Breast epithelium (tissue), 3 donors: ENCODE results near the gene PSAP.

ENCODE experiments used
- CTCF ChIP-seq, 3 donors: fragments of 450-650 bp; IDR thresholded peaks; one replicate each; pipeline ENCODE4 v1.5.1; 2016 to 2017; ENCODE audit warnings: antibody characterized with exemption in 3 of 3, mild to moderate bottlenecking in 3 of 3, moderate library complexity in 3 of 3
- POLR2A ChIP-seq: fragments of 450-650 bp; IDR thresholded peaks from one replicate; pipeline ENCODE4 v1.6.1; 2016; ENCODE audit warnings: antibody characterized with exemption, mild to moderate bottlenecking, moderate library complexity
- POLR2AphosphoS5 ChIP-seq, 3 donors: sonication (generic); formaldehyde crosslinking; IDR thresholded peaks; one replicate each; pipeline ENCODE4 v1.6.1; 2017; ENCODE audit warnings: antibody characterized with exemption in 3 of 3

DNA sequence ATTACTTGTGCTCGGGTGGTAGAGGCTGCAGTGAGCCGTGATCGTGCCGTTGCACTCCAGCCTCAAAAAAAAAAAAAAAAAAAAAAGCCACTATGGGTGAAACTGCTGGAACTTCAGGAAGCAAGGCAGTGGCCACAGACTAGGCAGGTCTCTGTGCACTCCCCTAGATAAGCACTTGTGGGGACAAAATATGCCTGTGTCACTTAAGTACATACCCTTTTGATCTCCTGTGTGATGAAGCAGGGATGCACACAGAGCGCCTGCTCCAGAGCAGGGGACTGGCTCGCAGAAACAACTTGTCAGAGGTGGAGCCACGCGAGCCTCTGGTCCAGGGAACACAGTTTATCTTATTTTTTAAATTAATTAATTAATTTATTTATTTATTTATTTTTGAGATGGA is 42.9 kb upstream of the PSAP start:
- no peak for TF ChIP-seq CTCF (IDR thresholded peaks at IDR 0.05)
- TF ChIP-seq POLR2AphosphoS5 (IDR thresholded peaks at IDR 0.05), result no peak
- no peak for TF ChIP-seq POLR2A
